NCI-H2081 (cell line): Measurements from ENCODE around the gene PABPN1L.
"Not testable (repeated sequence)": the region's sequence is repeated elsewhere in the genome, so short reads cannot be mapped to it uniquely, and the experiment has no call there.

ENCODE experiments used
- DNase-seq, 2 experiments: peaks; one replicate each; lab custom pipeline; 2025; lab: John Stamatoyannopoulos, UW

The PABPN1L gene

GRCh38 chr16:88900662-88901052, 34.2 kb upstream of the PABPN1L start:
- DNase-seq: no peak

DNA sequence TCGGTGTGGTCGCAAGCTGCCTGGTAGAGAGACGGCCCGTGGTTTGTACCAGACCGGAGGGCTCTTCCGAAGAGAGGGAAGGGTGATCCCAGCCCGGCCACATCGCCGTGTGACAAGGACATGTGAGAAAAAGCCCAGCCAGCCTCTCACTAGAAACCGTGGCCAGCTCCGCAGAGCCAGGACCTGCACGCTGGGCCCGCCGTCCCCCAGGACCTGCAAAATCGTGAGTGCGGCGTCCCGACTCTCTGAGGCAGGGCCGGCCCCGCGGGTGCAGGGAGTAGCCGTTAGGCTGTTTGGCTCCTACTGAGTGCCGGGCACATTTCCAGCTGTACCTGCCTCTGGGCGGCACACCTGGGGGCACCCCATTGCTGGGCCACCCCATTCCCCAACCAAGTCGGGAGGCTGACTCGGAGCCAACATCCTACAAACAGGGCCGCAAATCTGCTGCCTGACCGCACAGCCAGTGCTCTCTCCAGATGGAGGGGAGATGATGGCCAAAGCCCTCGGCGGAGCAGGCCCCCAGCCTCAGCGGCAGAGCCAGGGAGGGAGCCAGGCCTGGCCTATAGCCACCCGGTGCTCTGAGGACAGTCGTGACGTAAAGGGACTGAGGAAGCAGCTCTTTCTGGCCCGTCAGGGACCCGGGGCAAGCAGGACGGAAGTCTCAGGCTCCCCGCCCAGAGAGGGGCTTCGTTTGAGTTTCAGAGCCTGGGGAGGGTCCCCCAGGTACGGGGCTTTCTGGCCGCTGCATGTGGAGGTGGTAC, 33.6 kb upstream of the PABPN1L start:
- DNase-seq: no peak

GRCh38 chr16:88897696-88898425, 31.4 kb upstream of the PABPN1L start:
- DNase-seq: no peak

DNA sequence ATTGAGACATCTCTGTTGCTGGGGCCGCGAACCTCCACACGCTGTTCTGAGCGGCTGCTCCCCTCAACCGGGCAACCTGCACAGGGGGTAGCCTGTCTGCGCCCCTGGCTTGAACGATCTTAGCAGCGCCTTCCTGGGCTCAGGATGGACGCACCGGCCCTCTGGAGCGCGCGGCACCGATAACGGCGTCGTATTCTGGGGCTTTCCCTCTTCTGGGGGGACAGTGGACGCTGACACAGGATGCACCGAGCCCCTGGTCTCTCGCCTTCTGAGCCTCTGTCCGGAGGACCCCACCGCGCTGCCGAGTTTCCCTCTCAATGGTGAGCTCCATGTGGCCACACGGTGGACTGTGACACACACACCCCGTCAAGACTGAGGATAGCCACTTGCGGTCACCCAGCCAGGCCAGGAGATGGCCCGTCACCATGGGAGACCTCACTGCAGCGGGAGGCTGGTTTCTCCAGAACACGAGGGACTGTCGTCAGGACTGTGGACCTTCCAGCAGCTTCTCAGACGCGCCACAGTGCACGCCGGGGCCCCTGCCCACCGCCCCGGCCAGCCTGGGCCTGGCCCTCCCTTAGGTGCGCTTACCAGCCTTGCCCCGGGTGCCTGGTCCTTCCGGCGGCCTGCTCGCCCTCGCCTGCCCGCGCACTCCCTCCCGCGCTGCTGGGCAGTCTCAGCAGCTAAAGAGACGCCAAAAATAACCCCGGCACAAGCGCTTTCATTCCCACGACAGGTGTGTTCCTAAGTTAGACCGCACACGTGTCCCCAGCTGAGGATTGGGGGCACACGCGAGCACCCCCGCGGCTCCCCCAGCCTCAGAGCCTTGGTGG, 30.0 kb upstream of the PABPN1L start:
- no peak for DNase-seq

GRCh38 chr16:88895335-88895734, 28.9 kb upstream of the PABPN1L start:
- DNase-seq: no peak

GRCh38 chr16:88894681-88895300, 28.3 kb upstream of the PABPN1L start:
- no peak for DNase-seq

DNA sequence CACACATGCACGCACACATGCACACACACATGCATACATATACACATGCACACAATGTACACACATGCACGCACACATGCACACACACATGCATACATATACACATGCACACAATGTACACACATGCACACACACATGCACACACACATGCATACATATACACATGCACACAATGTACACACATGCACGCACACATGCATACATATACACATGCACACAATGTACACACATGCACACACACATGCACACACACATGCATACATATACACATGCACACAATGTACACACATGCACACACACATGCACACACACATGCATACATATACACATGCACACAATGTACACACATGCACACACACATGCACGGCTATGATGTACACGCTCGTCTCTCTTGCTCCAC, 27.8 kb upstream of the PABPN1L start:
- not testable (repeated sequence) for DNase-seq

DNA sequence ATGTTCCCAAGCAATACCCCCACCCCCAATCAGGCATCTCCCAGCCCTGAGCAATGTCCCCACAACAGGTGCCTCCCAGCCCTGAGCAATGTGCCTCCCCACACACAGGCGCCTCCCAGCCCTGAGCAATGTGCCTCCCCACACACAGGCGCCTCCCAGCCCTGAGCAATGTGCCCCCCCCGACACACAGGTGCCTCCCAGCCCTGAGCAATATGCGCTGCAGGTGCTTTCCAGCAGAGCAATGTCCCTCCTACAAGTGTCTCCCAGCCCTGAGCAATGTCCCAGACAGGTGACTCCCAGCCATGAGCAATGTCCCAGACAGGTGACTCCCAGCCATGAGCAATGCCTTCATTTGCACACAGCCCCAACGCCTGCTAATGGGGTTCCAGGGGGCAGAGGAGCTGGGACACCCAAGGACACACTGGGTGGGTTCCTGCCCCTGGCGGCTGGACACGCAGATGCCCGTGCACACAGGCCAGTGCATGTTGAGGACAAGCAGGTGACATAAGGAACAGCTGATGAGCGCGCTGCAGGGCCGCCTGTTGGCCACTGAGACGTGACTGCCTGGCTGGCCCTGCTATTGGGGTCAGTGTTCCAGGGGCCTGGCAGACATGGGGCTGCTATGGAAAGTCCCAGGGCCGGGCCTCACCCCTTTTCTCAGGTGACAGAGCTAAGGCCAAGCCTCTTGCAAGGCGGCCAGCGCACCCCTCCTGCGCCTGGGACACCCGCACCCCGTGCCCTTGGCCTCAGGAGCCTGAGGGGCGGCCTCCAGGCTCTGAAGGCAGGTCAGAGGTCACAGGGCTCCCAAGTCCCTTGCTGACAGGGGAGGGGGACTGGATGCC, 26.9 kb upstream of the PABPN1L start:
- no peak for DNase-seq

DNA sequence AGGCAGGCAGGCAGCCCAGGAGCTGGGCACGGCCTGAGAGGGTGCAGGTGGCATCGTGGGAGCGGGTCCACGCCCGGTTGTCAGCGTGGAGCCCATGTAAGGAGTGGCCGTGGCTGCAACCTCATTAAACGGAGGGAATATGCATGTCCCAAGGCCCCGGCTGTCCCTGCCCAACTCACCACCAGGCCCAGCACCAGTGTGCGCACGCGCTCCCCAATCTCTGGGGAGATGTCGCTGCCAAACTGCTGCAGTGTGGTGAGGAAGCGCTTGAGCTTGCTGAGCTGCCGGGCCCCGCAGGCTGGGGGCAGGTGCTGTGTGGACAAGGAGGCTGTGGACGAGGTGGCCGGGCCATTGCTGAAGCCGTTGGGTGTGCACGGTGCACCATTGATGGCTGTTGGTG, 25.6 kb upstream of the PABPN1L start:
- DNase-seq: no peak

GRCh38 chr16:88891083-88891482, 24.6 kb upstream of the PABPN1L start:
- no peak for DNase-seq

GRCh38 chr16:88889702-88890352, 23.4 kb upstream of the PABPN1L start:
- not testable (repeated sequence) for DNase-seq

GRCh38 chr16:88888461-88889387, 22.3 kb upstream of the PABPN1L start:
- DNase-seq: no peak

DNA sequence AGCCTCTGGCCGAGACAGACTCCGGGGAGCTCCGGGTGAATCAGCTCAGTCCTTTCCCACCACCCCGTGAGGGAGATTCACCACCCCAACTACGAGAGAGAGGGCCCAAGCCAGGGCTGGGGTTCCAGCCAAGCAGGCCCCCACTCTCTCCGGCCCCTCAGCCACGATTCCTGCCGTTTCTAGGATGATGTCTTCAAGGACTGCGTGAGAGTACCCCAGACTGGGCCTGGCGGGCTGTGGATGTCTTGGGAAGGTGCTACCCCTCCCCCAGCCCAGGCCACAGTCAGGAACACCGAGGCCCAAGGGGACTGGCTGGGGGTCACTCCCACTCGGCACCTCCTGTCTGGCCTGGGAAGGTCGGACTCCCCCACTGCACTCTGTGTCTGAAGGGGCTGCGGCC, 21.6 kb upstream of the PABPN1L start:
- no peak for DNase-seq

GRCh38 chr16:88886845-88887521, 20.5 kb upstream of the PABPN1L start:
- no peak for DNase-seq

DNA sequence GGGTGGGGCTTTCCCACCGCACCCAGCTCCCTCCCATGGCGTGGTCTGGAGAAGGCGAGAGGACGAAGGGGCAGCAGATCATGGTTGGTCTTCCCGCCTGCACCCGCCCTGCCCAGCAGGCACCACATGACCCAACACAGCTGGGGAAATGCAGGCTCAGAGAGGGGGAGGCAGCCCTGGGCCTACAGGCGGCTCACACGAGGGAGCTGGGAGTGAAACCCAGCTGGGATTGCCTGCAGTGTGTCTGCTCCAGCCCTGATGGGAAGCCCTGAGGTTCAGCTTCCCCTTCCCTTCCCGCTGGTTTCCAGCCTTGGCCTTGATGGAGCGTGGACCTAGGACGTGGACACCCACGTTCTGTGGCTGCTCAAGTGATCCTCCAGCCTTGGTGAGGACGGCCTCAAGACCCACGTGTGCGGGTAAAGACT, 20.0 kb upstream of the PABPN1L start:
- no peak for DNase-seq

GRCh38 chr16:88885693-88886280, 19.3 kb upstream of the PABPN1L start:
- DNase-seq: no peak

GRCh38 chr16:88884569-88885271, 18.3 kb upstream of the PABPN1L start:
- no peak for DNase-seq

DNA sequence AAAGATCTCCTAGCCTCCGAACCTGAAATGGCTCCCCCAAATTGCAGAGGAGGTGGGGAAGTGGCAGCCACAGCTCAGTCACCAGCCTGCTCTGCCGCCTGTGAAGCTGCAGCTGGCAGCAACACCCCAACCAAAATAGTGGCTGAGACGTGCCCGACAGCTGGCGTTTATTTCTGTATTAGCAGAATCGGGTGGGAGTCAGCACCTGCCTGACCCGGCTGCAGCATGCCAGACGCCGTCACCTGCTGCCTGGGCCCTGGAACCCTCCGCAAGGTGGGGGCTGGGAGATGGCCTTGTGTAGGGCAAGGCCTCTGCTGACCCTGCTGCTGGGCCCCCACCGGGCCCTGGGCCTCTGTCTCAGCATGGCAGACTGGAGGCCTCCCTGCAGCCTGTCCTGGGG, 17.5 kb upstream of the PABPN1L start:
- DNase-seq: no peak
